ENCODE measurements around the gene SYT1.
"Not testable (repeated sequence)": the region's sequence is repeated elsewhere in the genome, so short reads cannot be mapped to it uniquely, and the experiment has no call there.

SYT1 gene

DNA sequence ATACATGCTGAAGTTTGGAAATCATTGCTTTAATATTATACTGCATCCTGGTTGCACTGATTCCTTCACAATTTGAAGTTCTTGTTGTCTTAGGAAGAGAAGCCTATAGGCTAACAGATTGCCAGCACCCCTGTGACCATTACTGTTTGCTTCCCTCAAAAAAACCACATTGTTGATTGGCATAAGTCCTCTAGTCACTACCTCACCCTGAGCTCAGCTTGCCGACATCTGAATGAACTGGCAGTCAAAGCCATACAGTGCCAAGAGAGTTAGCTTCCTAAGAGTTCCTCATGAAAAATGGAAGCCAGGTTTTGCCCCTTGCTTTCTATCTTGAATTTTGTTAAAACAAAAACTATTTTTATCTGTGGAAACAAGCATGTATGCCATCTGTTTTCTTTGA is 276.1 kb downstream of the SYT1 start:
- DNase-seq (ENCODE audit: low spot score) = no peak

DNA sequence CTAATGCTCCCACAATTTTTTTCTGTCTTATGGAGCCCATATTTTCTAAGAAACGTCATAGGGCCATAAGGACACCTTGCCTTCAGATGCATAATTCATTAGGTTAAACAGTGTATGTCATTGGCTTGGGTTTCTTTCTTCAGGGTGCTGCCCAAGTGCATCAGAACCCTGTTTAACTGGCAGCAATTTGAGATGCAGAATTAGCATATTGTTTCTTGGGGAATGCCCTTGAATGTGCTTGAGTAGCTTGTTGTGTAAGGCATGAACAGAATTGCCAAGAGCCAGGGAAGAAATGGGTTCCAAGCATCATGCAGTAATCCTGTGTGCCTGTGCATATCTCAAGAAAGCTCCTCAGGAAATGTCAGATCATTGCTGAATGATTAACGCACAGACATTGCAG is 277.2 kb downstream of the SYT1 start:
- no peak for DNase-seq (ENCODE audit: low spot score)

DNA sequence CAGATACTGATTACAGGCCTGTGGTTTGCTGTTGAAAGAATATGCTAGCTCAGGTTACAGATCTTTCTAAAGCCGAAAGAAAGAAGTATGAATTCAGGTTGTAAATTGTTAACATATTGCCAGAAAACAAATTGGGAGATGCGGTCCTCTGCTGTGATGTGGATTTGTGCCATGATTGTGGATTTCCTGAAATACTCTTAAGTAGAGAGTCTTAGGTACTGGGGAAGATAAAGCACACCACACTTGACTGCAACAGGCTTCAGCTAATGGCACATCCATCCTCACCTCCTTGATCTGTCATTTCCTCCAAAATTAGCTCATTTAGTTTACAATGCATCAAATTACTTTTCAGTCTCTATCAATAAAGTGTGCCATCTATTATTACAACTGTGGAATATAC is 279.2 kb downstream of the SYT1 start:
- no peak for DNase-seq (ENCODE audit: low spot score)

DNA sequence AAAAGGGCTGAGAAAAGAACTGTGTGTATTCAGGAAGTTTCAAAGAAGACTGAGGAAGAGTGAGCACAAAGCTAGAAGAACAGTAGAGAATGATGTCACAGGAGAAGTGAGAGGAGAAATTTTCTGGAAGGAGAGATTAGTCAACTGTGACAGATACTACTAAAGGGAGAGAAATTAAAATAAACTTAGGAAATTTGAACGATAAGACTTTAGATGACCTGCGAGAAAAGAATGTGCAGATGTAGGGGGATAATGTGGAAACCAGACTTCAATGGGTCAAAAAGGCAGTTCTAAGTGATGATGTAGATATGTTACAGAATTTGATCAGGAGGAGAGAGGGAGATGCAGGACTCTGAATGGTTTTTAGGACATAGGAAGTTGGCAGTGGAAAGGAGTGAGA is 287.4 kb downstream of the SYT1 start:
- DNase-seq (ENCODE audit: low spot score) = no peak

DNA sequence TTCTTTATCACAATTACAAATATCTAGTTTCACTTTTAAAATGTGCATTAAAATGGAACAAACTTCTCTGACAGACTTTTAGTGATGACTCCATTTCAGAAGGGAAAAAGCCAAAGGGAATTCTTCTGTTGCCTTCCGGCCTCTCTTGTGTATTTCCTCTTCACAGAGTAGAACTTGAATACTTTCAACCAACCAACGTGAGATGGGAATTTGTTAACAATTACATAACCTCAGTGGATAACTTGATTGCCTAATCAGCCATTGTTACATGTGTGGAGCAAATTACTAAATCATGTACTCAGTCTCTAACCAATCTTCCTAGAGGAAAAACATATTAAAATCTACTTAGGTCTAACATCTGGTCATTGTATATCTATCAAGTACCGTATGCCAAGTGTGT is 291.1 kb downstream of the SYT1 start:
- no peak for DNase-seq (ENCODE audit: low spot score)

DNA sequence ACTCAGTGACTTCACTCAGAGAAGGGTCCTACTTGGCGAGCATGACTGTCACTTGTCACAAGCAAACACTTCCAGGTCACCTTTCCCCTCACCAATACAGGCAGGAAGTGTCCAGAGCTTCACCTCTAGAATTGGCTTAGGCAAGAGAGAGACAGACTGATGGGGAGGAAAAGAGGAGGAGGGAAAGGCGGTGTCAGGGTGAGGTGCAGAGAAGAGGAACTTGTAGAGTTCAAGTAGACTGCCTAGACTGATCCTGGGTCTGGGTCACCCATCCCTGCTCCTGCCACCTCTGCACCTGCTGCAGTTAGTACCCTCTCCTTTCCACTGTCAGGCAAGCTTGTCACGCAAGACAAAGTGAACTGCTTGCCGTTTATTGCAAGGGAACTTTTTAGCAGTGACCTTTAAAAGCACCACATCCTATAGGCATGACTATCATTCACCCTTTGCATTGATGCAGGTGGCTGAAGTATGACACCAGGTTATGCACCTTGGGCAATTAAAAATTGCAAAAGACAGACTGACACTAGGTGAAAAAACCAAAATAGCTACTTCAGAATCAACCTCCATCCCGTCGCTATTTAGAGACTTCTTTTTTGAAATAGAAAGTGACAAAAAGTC is 292.4 kb downstream of the SYT1 start:
- DNase-seq (ENCODE audit: low spot score) = no peak

DNA sequence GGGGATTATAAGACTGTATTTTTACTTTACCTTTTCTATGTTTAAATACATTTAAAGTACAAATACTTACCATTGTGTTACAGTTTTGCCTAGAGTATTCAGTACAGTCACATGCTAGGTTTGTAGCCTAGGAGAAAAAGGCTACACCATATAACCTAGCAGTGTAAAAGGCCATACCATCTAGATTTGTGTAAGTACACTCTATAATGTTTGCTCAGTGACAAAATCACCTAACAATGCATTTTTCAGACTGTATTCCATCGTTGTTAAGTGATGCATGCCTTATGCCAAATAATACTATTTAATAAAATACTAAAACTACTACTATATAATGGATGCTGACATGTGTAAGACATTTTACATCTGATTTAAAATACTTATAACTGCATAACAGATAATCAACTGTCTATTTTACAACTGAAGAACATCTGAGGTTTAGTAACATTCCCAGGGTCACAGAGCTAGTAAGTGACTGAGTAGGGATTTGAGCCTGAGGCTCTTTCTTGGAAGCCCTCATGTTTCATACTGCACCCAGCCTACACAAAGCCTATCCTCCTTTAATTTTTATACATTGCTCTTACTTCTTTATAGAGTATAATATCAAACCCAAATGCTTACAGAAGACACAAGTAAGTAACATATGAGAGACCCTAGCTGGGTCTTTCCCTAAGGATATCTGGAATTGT is 296.8 kb downstream of the SYT1 start:
- DNase-seq (ENCODE audit: low spot score) = no peak

DNA sequence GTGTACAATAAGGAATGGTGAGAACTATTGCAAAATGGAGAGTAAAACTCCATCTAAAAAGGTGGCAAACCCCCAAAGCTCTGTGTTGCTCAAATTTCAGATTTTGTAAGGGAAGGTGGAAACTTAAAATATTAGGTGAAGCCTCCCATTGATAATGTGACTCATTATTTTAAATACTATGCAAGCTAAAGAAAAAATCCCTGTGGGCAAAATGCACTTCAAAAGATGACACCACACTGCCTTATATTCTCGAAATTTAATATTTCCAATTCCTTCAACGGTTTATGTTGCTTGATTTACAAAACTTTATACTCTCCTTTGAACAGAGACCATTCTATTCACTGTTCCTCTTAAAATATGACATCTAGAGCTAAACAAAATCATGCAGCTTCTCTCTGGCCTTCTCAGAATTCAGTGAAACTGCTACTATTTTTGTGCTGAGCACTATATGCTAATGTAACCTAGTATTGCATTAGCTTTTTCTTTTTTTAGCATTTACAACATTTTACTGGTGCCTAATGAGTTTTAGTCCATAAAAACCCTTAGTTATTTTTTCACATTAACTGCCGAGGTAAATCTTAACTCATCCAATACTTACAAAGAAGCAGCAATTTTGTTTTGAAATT is 297.7 kb downstream of the SYT1 start:
- DNase-seq (ENCODE audit: low spot score) = no peak

DNA sequence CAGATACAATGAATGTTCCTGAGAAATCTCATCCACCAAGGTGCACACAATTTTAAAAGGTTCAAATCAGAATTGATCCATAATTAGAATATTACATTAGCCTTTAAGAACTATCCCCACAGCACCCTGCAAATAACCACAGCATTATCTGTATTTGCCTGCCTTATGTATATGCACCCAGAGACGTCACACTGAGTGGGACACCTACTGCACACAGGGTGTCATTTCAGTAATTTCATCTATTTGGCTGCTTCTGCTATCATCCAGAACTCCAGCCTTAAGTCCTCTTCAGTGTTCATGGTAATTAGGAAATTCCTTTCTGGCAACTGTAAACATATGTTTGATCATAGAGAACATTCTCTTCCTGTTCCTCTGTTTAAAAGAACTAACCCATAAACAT is 298.4 kb downstream of the SYT1 start:
- DNase-seq (ENCODE audit: low spot score) = no peak

DNA sequence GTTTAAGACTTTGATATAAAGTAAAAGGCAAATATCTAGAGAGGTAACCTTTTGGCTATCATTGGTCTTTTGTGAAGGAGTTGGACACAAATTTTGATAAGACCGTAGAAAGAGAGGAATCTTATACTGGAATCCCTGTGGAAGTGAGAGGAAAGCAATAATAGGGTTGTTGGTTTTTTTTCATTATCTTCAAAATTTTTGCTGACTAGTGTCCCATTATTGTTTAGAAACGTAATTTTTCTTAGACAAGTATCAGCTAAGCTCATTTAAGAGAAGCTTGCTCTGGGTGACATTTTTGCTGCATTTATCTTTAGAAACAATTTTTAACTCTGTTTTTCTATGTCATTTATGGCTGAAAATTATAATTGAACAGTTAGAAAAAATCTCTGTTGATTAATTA is 300.3 kb downstream of the SYT1 start:
- no peak for DNase-seq (ENCODE audit: low spot score)

DNA sequence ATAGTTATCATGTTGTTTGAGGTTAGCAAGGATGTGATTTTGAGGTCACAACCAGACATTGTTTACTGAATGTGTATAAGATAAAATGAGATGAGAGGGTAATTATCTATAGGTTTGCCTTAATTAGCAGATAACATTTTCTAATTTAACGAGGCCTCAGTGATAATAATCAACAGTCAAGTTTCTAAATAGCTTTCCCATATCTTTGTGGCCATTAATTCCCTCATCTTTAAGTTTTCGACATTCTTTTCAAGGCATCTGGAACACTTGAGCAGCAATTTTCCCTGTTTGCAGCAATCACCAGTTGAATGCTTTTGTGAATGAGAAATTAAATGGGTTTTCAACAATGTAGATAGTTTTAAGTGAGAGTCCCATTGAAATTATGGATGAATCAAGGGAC is 304.1 kb downstream of the SYT1 start:
- DNase-seq (ENCODE audit: low spot score) = no peak

DNA sequence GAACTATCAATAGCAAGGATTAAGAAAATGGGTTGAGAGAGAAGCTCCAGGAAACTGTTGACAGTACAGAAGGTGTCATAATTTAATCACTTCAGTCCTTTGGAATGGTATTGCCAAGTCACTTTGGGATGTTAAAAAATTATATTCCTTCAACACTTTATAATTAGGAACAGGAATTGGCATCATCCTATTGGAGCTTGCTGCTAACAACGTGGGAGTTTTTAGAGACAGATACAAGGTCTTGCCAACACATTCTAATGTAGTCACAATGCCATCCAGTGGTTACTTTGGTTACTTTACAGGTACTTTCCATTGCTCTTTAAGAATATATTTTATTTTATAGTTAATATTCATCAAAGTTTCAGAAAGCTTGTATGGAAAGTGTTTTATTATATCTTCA is 310.1 kb downstream of the SYT1 start:
- DNase-seq (ENCODE audit: low spot score) = peak; percentile 13

DNA sequence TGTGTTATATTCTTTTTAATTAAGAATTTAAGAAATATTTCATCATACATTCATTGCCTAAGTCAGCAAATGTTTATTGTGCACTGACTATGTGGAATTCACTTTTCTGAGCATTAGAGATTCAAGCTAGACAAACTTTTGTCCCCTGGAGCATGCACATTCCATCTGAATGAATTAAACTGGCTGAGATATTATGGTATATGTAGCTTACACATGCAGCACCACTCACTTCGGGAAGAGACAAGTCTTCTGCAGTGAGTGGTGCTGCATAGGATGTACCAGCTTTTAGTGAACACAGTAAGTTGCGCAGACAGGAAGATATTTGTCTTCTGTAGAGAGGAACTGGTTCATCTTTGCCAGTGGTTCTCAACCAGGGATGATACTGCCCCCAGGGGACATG is 318.4 kb downstream of the SYT1 start:
- DNase-seq (ENCODE audit: low spot score) = no peak

DNA sequence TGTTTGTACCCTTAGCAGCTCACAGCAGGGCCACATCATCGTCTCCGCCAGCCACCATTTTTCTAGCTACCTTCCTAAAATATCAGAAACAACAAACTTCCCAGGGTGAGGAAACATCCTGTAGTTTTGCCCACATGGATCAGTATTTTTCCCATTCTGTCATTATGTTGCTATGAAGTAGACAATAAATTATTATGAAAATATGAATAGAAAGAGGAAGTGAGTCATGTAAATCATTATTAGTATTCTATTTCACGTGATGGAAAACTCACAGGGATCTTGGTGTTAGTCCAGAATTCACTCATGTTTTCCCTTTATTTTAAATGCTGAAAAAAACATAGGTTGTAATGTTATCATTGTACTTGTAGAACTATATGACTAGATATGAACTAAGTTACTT is 319.4 kb downstream of the SYT1 start:
- no peak for DNase-seq (ENCODE audit: low spot score)

DNA sequence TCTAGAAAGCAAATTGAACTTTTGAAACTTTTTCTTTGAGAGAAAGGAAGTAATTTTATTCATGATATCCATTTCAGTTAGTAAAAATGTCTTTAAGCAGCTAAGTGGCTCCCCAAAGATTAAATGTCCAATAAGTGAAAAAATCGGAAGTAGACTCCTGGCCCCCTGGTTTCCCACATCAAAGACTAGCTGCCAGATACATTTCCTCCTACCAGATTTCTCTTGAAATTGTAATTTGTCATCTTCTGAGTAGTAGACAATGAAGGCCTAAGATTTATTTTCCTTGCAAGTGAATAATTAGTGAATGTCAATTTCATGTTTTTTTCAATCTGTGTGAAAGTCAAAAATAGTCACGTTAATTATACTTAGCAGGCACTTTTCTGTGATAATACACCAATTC is 321.9 kb downstream of the SYT1 start:
- DNase-seq (ENCODE audit: low spot score) = no peak

DNA sequence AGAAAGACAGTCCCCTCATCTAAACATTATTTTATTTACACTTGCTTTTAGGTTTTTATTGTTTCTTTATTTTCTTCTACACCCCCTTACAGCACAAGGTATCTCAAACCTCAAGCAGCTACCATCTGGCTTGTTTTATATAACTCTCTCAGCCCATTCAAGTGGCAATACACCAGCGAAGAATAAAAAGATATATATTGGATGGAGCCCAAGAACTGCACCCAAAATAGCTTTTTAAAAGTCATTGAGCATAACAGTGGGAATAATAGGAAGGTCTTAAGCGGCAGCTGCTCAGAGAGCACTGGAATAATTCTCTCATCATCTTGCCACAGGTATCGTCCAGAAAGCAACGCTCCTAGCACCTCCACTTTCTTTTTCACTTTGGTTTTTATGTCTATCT is 322.5 kb downstream of the SYT1 start:
- no peak for DNase-seq (ENCODE audit: low spot score)

DNA sequence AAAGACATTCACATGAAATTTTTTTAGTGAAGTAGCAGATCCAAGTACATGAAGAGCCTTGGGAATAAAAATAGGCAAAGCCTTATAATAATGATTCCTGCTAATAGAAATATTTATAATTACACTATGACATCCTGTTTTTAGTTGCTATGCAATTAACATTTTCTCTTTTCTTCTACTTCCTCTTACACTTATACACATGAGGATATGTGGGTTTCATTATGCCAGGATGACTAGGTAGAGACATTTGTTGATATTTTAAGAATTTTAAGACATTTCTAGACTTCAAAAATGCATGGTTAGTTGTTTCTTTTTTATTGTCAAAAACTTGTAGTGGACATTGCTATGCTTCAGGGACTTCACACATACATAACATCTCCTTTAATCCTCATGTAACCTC is 326.8 kb downstream of the SYT1 start:
- DNase-seq (ENCODE audit: low spot score) = no peak

DNA sequence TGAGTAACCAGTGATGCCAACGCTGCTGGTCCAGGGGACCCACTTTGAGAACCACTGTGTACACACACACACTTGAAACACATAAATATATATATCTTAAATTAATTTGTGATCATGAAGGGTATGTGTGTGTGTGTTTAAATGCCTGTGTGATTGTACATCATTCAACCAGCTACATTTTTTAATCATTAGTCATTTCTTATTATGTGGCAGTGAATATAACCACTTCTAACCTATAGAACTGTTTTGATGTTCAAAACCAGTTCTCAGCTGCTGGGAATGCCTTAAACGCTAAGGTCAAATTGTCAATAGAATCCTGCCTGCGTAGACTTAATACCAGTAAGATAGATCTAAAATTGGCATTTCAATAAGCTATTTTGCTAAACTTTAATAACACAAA is 330.0 kb downstream of the SYT1 start:
- DNase-seq (ENCODE audit: low spot score) = no peak

DNA sequence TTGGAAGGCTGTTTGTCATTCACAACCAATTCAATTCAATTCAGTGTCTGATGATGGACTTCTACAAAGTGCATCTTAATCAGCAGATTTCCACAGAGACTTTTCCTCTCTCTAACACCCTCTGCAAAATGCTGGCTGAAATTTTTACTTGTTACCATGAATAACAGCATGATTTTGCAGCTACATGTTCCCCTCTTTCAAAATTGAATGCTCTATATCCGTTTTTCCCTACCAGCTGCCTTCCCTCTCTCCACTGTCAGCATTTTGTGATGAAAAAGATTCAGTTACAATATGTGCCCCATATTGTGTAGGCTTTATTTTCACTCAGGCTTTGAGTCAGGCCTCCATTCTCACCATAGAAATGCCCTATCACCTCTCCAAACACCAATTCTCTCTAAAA is 334.6 kb downstream of the SYT1 start:
- DNase-seq (ENCODE audit: low spot score) = no peak

DNA sequence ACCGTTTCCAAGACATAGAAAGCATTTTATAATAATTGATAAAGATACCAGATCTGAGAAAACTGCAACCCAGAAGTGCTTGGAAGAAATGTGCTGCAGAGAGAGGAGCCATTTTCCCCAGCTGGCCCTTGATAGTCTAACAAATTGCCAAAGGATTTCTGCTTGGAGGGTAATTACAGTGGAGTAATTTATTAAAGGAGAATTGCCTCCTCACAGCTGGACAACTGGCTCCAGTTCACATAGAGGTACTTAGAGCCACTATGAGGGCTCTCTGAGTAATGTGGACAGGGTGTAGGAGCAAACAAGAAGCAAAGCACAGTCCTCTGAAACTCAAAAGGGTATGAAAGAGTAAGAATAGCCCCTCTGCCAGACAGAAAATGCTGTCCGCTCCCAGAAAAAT is 335.6 kb downstream of the SYT1 start:
- DNase-seq (ENCODE audit: low spot score) = no peak

DNA sequence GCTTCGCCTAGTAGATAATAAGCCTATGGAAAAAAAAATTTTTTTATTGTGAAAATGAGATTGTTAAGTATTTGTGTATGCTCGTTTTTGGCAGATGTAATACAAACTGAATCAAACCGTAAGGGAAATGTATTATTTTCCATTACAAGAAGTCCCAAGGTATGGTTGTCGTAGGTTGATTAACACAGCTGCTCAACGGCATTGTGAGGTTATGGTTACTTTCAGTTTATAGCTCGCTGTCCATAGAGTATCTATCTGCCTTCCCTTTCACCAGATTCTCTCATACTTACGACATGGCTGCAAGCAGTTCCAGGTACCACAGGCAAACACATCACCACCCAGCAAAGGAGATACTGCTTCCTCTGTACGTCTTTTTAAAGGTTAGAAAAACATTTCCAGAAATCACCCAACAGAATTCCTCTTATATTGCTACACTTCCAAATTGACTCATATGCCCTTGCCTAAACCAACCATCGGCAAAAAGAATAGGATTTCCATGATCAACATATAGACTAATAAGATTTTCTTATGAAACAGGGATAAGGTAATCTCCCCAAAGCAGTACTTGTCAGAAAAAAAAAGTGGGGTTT is 338.6 kb downstream of the SYT1 start:
- no peak for DNase-seq (ENCODE audit: low spot score)

DNA sequence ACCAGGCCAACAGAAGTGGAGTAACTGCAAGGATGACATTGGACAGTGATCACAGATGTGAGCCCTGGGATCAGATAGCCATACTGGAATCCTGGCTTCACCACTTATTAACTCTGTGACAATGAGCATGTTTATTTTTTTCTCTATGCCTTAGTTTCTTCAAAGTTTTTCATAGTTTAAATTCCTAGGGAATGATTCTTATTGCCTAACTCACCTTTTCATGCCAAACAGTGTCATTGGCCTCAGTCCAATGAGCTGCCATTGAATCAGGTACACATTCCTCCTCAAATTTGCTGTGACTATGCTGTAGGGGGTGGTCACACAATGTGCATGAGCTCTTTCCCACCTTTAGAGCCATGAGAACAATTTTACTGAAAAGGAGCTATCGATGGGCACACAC is 342.3 kb downstream of the SYT1 start:
- DNase-seq (ENCODE audit: low spot score) = no peak

DNA sequence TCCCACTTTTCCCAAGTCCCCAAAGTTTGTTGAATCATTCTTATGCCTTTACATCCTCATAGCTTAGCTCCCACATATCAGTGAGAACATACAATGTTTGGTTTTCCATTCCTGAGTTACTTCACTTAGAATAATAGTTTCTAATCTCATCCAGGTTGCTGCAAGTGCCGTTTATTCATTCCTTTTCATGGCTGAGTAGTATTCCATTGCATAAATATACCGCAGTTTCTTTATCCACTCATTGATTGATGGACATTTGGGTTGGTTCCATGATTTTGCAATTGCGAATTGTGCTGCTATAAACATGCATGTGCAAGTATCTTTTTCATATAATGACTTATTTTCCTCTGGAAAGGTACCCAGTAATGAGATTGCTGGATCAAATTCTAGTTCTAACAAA is 345.8 kb downstream of the SYT1 start:
- DNase-seq (ENCODE audit: low spot score) = not testable (repeated sequence)

DNA sequence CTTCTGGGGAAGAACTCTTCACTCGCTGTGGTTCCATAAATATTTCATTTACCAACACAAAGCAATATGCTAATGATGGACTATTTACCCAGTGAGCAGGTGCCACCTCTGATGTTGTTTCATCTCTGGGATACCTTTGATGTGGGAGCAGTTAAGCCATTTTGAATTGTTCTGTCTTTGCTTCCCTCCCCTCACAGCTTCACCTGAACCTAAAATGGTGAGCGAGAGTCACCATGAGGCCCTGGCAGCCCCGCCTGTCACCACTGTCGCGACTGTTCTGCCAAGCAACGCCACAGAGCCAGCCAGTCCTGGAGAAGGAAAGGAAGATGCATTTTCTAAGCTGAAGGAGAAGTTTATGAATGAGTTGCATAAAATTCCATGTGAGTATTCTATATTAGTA is 352.7 kb downstream of the SYT1 start:
- no peak for DNase-seq (ENCODE audit: low spot score)
